Peyer's patch (tissue), 4 donors: ENCODE data around the gene P2RY2.

Source experiments
- POLR2A ChIP-seq, 2 donors: fragments of 450-650 bp; IDR thresholded peaks; one replicate each; pipeline ENCODE4 v1.5.1; 2017; ENCODE audit warnings: antibody characterized with exemption in 2 of 2, mild to moderate bottlenecking in 2 of 2, moderate library complexity in 2 of 2
- TF ChIP-seq, protein P1 (sequence below), 6 experiments: fragments of 450-650 bp in 4 of 6; fragments of 200-600 bp in 2 of 6; sonication (generic) in 1 of 6; IDR thresholded peaks; one replicate each; pipeline ENCODE4 v1.5.1; 2017 to 2019; ENCODE audit warnings: antibody characterized with exemption in 6 of 6, mild to moderate bottlenecking in 3 of 6, moderate library complexity in 1 of 6

DNA sequence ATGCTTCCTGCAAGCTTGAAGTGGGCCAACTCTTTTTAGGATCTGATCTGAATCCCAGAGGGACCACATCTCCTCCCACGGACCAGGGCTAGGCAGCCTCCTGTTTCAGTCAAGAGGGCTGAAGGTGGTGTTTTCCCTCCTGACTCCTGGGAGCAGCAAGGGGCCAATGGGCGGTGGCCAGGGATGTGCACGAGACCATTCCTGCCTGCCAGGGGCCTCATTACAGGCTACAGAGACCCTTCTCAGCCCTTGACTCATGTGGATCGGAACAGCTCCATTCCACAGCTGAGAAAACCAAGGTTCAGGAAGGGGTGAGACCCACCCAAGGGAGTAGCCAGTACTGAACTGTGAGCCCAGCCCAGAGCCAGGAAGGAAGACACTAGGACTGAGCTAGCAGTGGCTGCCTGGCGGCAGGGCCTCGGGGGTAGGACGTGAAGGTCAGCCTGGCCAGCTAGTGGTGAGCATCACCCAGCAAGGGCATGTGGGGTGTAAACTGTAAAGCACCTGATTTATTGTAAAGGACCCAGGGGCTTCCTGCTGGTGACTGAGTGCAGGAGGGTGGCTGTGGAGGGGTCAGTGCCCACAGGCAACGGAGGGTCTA lies 50.7 kb downstream of the P2RY2 start:
- TF ChIP-seq, protein P1, sequence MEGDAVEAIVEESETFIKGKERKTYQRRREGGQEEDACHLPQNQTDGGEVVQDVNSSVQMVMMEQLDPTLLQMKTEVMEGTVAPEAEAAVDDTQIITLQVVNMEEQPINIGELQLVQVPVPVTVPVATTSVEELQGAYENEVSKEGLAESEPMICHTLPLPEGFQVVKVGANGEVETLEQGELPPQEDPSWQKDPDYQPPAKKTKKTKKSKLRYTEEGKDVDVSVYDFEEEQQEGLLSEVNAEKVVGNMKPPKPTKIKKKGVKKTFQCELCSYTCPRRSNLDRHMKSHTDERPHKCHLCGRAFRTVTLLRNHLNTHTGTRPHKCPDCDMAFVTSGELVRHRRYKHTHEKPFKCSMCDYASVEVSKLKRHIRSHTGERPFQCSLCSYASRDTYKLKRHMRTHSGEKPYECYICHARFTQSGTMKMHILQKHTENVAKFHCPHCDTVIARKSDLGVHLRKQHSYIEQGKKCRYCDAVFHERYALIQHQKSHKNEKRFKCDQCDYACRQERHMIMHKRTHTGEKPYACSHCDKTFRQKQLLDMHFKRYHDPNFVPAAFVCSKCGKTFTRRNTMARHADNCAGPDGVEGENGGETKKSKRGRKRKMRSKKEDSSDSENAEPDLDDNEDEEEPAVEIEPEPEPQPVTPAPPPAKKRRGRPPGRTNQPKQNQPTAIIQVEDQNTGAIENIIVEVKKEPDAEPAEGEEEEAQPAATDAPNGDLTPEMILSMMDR (IDR thresholded peaks at IDR 0.05), result no peak
- no peak for TF ChIP-seq POLR2A (IDR thresholded peaks at IDR 0.05)
